C4-2B (cell line): ENCODE results near the gene PHYKPL.

ENCODE experiments used
- ZFX ChIP-seq: fragments of 450-650 bp; IDR thresholded peaks from 2 replicates; pipeline ENCODE4 v1.6.1; 2017
- TF ChIP-seq, protein P1 (sequence below): fragments of 450-650 bp; conservative IDR thresholded peaks from 2 replicates; pipeline ENCODE4 v1.5.1; 2017; ENCODE audit warnings: mild to moderate bottlenecking

DNA sequence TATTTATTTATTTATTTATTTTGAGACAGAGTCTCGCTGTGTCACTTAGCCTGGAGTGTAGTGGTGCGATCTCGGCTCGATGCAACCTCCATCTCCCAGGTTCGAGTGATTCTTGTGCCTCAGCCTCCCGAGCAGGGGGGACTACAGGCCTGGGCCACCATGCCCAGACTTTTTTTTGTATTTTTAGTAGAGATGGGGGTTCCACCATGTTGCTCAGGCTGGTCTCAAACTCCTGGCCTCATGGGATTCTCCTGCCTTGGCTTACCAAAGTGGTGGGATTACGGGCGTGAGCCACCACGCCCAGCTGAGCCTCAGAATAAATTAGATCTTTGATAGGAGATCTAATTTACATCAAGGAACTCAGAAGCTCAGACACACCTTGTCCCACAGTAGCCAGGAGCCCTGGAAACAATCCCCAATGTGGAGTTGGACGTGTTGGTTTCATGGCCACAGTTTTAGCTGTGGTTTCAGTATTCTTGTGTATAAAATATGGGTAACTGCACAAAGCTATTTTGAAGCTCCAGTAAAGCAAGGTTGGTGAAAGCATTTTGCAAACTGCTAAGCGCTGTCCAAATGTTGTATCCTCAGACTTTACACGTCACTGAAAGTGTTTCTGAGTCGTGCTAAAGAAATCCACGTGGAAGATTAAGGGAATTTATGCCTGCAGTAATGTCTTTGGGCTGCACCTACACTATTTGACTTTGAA lies 31.2 kb downstream of the PHYKPL start:
- TF ChIP-seq, protein P1, sequence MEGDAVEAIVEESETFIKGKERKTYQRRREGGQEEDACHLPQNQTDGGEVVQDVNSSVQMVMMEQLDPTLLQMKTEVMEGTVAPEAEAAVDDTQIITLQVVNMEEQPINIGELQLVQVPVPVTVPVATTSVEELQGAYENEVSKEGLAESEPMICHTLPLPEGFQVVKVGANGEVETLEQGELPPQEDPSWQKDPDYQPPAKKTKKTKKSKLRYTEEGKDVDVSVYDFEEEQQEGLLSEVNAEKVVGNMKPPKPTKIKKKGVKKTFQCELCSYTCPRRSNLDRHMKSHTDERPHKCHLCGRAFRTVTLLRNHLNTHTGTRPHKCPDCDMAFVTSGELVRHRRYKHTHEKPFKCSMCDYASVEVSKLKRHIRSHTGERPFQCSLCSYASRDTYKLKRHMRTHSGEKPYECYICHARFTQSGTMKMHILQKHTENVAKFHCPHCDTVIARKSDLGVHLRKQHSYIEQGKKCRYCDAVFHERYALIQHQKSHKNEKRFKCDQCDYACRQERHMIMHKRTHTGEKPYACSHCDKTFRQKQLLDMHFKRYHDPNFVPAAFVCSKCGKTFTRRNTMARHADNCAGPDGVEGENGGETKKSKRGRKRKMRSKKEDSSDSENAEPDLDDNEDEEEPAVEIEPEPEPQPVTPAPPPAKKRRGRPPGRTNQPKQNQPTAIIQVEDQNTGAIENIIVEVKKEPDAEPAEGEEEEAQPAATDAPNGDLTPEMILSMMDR = no peak
- TF ChIP-seq ZFX = no peak
